Fibroblast of lung (primary cell): ENCODE measurements around the gene LRRC17. TPM values are rescaled to one million over a fixed set of nuclear protein-coding genes. Genes with fewer than 3 reads are reported as not detected.

Source experiments
- DNase-seq, 2 donors: peaks; one replicate each; pipeline versions ENCODE4 v3.0.0 to v3.0.0-alpha.2; 2010; ENCODE audit warnings: low read depth in 2 of 2
- H2AFZ ChIP-seq: 2 replicates; pipeline ENCODE4 v1.5.1; 2012; ENCODE audit warnings: low read length, control low read depth, inconsistent platforms
- H3K27ac ChIP-seq: 2 replicates; pipeline ENCODE4 v1.5.1; 2011; ENCODE audit warnings: low read length, control low read depth; ENCODE audit not compliant: insufficient read depth
- H3K27me3 ChIP-seq: 2 replicates; pipeline ENCODE4 v1.5.1; 2011; ENCODE audit warnings: mild to moderate bottlenecking, low read length; ENCODE audit not compliant: control insufficient read depth, insufficient read depth
- H3K36me3 ChIP-seq: 2 replicates; pipeline ENCODE4 v1.5.1; 2011; ENCODE audit warnings: low read length; ENCODE audit not compliant: control insufficient read depth, insufficient read depth
- H3K4me1 ChIP-seq: 2 replicates; pipeline ENCODE4 v1.5.1; 2011; ENCODE audit warnings: low read length; ENCODE audit not compliant: control insufficient read depth, insufficient read depth; ENCODE audit errors: extremely low read depth
- H3K4me2 ChIP-seq: 2 replicates; pipeline ENCODE4 v1.5.1; 2011; ENCODE audit warnings: low read length, control low read depth; ENCODE audit not compliant: insufficient read depth; ENCODE audit errors: extremely low read depth
- H3K4me3 ChIP-seq, 4 experiments: fragments of 200-600 bp in 1 of 4; sonication (generic) in 1 of 4; replicated peaks in 1 of 4; 2 replicates each; pipeline ENCODE4 v1.5.1; 2011 to 2016; ENCODE audit warnings: low read length in 4 of 4, low read depth in 3 of 4, mild to moderate bottlenecking in 3 of 4, control low read depth in 2 of 4, inconsistent platforms in 1 of 4, mixed read lengths in 1 of 4; ENCODE audit not compliant: insufficient read depth in 1 of 4; ENCODE audit errors: control extremely low read depth in 1 of 4
- H3K79me2 ChIP-seq: 2 replicates; pipeline ENCODE4 v1.5.1; 2012; ENCODE audit warnings: mild to moderate bottlenecking, low read length, inconsistent platforms; ENCODE audit not compliant: control insufficient read depth, insufficient read depth
- H3K9ac ChIP-seq: 2 replicates; pipeline ENCODE4 v1.5.1; 2011; ENCODE audit warnings: mild to moderate bottlenecking, low read length, control low read depth; ENCODE audit not compliant: insufficient read depth
- H3K9me3 ChIP-seq: 2 replicates; pipeline ENCODE4 v1.5.1; 2012; ENCODE audit warnings: low read depth, low read length; ENCODE audit not compliant: control insufficient read depth, insufficient read depth
- H4K20me1 ChIP-seq: 2 replicates; pipeline ENCODE4 v1.5.1; 2011; ENCODE audit warnings: low read length; ENCODE audit not compliant: control insufficient read depth, insufficient read depth; ENCODE audit errors: extremely low read depth
- CTCF ChIP-seq, 2 donors: IDR thresholded peaks in 1 of 2; conservative IDR thresholded peaks in 1 of 2; 1 replicate in 1 of 2; 2 replicates in 1 of 2; pipeline ENCODE4 v1.5.1; 2011 to 2012; ENCODE audit warnings: low read length in 2 of 2, control low read depth in 1 of 2, inconsistent platforms in 1 of 2, low read depth in 1 of 2, mild to moderate bottlenecking in 1 of 2
- EZH2 ChIP-seq: IDR thresholded peaks from 2 replicates; pipeline ENCODE4 v1.5.1; 2012; ENCODE audit warnings: low read length, control low read depth, mild to moderate bottlenecking; ENCODE audit errors: missing control alignments
- polyA plus RNA-seq, 2 donors: library from polyadenylated mRNA; depleted of rRNA in 1 of 2; stranded (reverse) in 1 of 2; unstranded in 1 of 2; fragments of >200 nt; gene quantifications; 2 replicates each; pipeline ENCODE4 v1.2.1, GENCODE V29; 2011 to 2012; ENCODE audit warnings: missing spikeins in 1 of 2
- total RNA-seq: library from RNA; depleted of rRNA; stranded (reverse); fragments of >200 nt; gene quantifications from 2 replicates; pipeline ENCODE4 v1.2.1, GENCODE V29; 2014

The LRRC17 gene
- total and polyA plus RNA-seq, 2 donors (not counting 1 experiment from before 2014, with no cell fraction given) = 12.6 to 31.5 TPM

GRCh38 chr7:102988088-102988487 is 75.3 kb downstream of the LRRC17 start:
- H3K9me3 ChIP-seq = no peaks in the 10 kb centered on the region
- no peak for DNase-seq
- no peak overlapping the region for H3K9ac ChIP-seq
- TF ChIP-seq EZH2 = no peak
- no peak for TF ChIP-seq CTCF (conservative IDR thresholded peaks at IDR 0.05 in 1 of 2, IDR thresholded peaks at IDR 0.05 in 1 of 2; ENCODE audit: low read depth in 1 of 2, low read length in 2 of 2)
- H3K4me3 ChIP-seq = no peak overlapping the region
- no peaks in the 10 kb centered on the region for H3K27me3 ChIP-seq
- H3K36me3 ChIP-seq = no peaks in the 10 kb centered on the region
- H3K4me1 ChIP-seq = peaks cover 18% of the 10 kb centered on the region
- no peaks in the 10 kb centered on the region for H4K20me1 ChIP-seq
- H3K27ac ChIP-seq = no peak overlapping the region
- H3K79me2 ChIP-seq = no peaks in the 10 kb centered on the region
- H3K4me2 ChIP-seq = no peak overlapping the region
- H2AFZ ChIP-seq = no peak overlapping the region

GRCh38 chr7:102988631-102989560 is 76.1 kb downstream of the LRRC17 start:
- DNase-seq = no peak
- no peaks in the 10 kb centered on the region for H3K36me3 ChIP-seq
- H3K9ac ChIP-seq = no peak overlapping the region
- no peak overlapping the region for H3K4me3 ChIP-seq
- H3K27ac ChIP-seq = no peak overlapping the region
- no peaks in the 10 kb centered on the region for H3K27me3 ChIP-seq
- peaks cover 18% of the 10 kb centered on the region for H3K4me1 ChIP-seq
- H3K9me3 ChIP-seq = no peaks in the 10 kb centered on the region
- H2AFZ ChIP-seq = no peak overlapping the region
- H4K20me1 ChIP-seq = no peaks in the 10 kb centered on the region
- no peaks in the 10 kb centered on the region for H3K79me2 ChIP-seq
- H3K4me2 ChIP-seq = no peak overlapping the region
- TF ChIP-seq EZH2 (no peak), CTCF (conservative IDR thresholded peaks at IDR 0.05 in 1 of 2, IDR thresholded peaks at IDR 0.05 in 1 of 2; ENCODE audit: low read depth in 1 of 2, low read length in 2 of 2) (no peak)

GRCh38 chr7:102990642-102991041 is 77.8 kb downstream of the LRRC17 start:
- H2AFZ ChIP-seq = no peak overlapping the region
- no peak overlapping the region for H3K9ac ChIP-seq
- H3K27ac ChIP-seq = no peak overlapping the region
- no peaks in the 10 kb centered on the region for H3K9me3 ChIP-seq
- H3K36me3 ChIP-seq = no peaks in the 10 kb centered on the region
- no peak for TF ChIP-seq CTCF (conservative IDR thresholded peaks at IDR 0.05 in 1 of 2, IDR thresholded peaks at IDR 0.05 in 1 of 2; ENCODE audit: low read depth in 1 of 2, low read length in 2 of 2)
- H4K20me1 ChIP-seq = no peaks in the 10 kb centered on the region
- no peak for DNase-seq
- no peaks in the 10 kb centered on the region for H3K79me2 ChIP-seq
- peaks cover 18% of the 10 kb centered on the region for H3K4me1 ChIP-seq
- H3K27me3 ChIP-seq = no peaks in the 10 kb centered on the region
- no peak overlapping the region for H3K4me2 ChIP-seq
- H3K4me3 ChIP-seq = no peak overlapping the region
